Psoas muscle (tissue), 8 donors: Measurements from ENCODE around the gene IFIT3. TPM values are rescaled to one million over a fixed set of nuclear protein-coding genes. Genes with fewer than 3 reads are reported as not detected.
"Not testable (repeated sequence)": the region's sequence is repeated elsewhere in the genome, so short reads cannot be mapped to it uniquely, and the experiment has no call there.

Source experiments
- ATAC-seq, 4 donors: fragments of 200-7000 bp; cut with Tn5 transposase; one replicate each; pipeline ENCODE4 v1.9.1; 2020; ENCODE audit warnings: moderate library complexity in 3 of 4, mild to moderate bottlenecking in 2 of 4
- DNase-seq, 2 donors: peaks; one replicate each; pipeline ENCODE4 v3.0.0-alpha.2; 2020
- H3K27ac ChIP-seq: fragments of 200-600 bp; one replicate; pipeline ENCODE4 v1.8.0; 2022
- H3K27me3 ChIP-seq, 3 donors: fragments of 200-600 bp in 1 of 3; one replicate each; pipeline versions ENCODE4 v1.6.1 to v1.8.0; 2013 to 2022; ENCODE audit warnings: low read length in 2 of 3, mild to moderate bottlenecking in 2 of 3, moderate library complexity in 1 of 3; ENCODE audit not compliant: insufficient read depth in 3 of 3
- H3K36me3 ChIP-seq, 2 donors: fragments of 200-600 bp in 1 of 2; one replicate each; pipeline versions ENCODE4 v1.6.1 to v1.8.0; 2013 to 2022; ENCODE audit warnings: low read depth in 1 of 2, mild to moderate bottlenecking in 1 of 2, moderate library complexity in 1 of 2; ENCODE audit not compliant: insufficient read depth in 1 of 2
- H3K4me1 ChIP-seq: fragments of 200-600 bp; one replicate; pipeline ENCODE4 v1.8.0; 2022
- H3K4me3 ChIP-seq: fragments of 200-600 bp; one replicate; pipeline ENCODE4 v1.8.0; 2022; ENCODE audit warnings: mild to moderate bottlenecking
- H3K9me3 ChIP-seq: fragments of 200-600 bp; one replicate; pipeline ENCODE4 v1.8.0; 2022
- WGBS, 3 donors: extraction: QIAGEN DNeasy Blood & Tissue Kit; methylation state at CpG; one replicate each; pipeline versions ENCODE4 v1.1.6 to v1.1.7; 2013; 5-methylcytosine and 5-hydroxymethylcytosine counted together
- intact Hi-C, 2 donors: fragments of 100-400 bp; cut with DNase I; formaldehyde crosslinking; loops; one replicate each; pipeline versions ENCODE4 v1.11.0 to v1.14.2; 2022
- polyA plus RNA-seq, 3 donors: library from polyadenylated mRNA; stranded (reverse); fragments of 200-250 nt; gene quantifications; one replicate each; pipeline ENCODE4 v1.2.3, GENCODE V29; 2013
- total RNA-seq, 4 donors: library from RNA; stranded (reverse); fragmentation: NEBNext Ultra II Directional in 2 of 4; extraction: Animal tissue kit (Norgen Biotek cat#: 25700) in 2 of 4; gene quantifications; one replicate each; pipeline versions ENCODE4 v1.2.1 to v1.2.4, GENCODE V29; 2021 to 2023
- TF ChIP-seq, protein P1 (sequence below): fragments of 200-600 bp; IDR thresholded peaks from one replicate; pipeline ENCODE4 v1.8.0; 2022; ENCODE audit warnings: antibody characterized with exemption
- donor health status: healthy with polysubstance abuse.
- donor health status: DM: no; HTN: no; CAD: no; lungs with moderate emphysema.
- donor health status: Bipolar disorder and iron deficiency.
- donor health status: healthy.
- donor health status: DM: yes; HTN: yes; CAD: no.
- donor health status: DM: no; HTN: no; CAD: no.
- donor health status: DM: no; HTN: no; CAD: no.
- donor health status: DM: yes; HTN: yes; CAD: no.

Gene IFIT3
- total and polyA plus RNA-seq, 7 donors: 2.0 to 7.1 (median 4.6) TPM

DNA sequence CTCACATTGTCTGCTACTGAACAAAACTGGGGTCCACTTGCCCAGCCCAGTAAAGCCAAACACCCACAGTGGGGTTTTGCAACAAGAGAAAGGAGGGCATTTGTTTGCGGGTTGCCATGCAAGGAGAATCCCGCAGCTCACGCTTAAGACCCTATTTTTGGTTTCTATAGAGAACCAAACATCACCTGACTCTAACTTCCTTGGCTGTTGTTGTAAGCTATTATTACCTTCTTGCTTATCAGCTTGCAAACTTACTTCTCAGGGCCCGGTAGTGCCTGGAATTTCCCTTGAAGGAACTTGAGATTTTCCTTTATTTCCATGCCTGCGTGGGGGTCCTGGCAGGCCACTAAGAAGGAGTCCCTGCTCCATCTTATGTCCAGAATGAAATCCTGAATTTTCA is 20.7 kb downstream of the IFIT3 start:
- peaks cover 46% of the 10 kb centered on the region for H3K4me1 ChIP-seq
- TF ChIP-seq, protein P1, sequence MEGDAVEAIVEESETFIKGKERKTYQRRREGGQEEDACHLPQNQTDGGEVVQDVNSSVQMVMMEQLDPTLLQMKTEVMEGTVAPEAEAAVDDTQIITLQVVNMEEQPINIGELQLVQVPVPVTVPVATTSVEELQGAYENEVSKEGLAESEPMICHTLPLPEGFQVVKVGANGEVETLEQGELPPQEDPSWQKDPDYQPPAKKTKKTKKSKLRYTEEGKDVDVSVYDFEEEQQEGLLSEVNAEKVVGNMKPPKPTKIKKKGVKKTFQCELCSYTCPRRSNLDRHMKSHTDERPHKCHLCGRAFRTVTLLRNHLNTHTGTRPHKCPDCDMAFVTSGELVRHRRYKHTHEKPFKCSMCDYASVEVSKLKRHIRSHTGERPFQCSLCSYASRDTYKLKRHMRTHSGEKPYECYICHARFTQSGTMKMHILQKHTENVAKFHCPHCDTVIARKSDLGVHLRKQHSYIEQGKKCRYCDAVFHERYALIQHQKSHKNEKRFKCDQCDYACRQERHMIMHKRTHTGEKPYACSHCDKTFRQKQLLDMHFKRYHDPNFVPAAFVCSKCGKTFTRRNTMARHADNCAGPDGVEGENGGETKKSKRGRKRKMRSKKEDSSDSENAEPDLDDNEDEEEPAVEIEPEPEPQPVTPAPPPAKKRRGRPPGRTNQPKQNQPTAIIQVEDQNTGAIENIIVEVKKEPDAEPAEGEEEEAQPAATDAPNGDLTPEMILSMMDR: no peak

GRCh38 chr10:89348975-89349374 is 21.2 kb downstream of the IFIT3 start:
- ATAC-seq: no peak
- Histone ChIP-seq H3K27ac (no peak overlapping the region), H3K4me1 (peaks cover 46% of the 10 kb centered on the region), H3K9me3 (no peaks in the 10 kb centered on the region), H3K27me3 (no peaks in the 10 kb centered on the region), H3K36me3 (no peaks in the 10 kb centered on the region), H3K4me3 (no peak overlapping the region)
- 86 to 94% (median 89%) methylated on average over 2 of the region's 2 CpGs for WGBS, 3 donors
- no peak for DNase-seq
- TF ChIP-seq, protein P1: no peak
- intact Hi-C loops: no loop called here

More for the DNA sequence above, 20.7 kb downstream of the IFIT3 start:
- Histone ChIP-seq H3K27ac (peak overlapping the region; percentile 33), H3K27me3 (no peaks in the 10 kb centered on the region), H3K9me3 (no peaks in the 10 kb centered on the region), H3K4me3 (no peak overlapping the region), H3K36me3 (no peaks in the 10 kb centered on the region)
- ATAC-seq (no peak), DNase-seq (no peak)
- intact Hi-C loops: no loop called here
- 65 to 71% (median 68%) methylated on average over 5 of the region's 5 CpGs for WGBS, 3 donors

DNA sequence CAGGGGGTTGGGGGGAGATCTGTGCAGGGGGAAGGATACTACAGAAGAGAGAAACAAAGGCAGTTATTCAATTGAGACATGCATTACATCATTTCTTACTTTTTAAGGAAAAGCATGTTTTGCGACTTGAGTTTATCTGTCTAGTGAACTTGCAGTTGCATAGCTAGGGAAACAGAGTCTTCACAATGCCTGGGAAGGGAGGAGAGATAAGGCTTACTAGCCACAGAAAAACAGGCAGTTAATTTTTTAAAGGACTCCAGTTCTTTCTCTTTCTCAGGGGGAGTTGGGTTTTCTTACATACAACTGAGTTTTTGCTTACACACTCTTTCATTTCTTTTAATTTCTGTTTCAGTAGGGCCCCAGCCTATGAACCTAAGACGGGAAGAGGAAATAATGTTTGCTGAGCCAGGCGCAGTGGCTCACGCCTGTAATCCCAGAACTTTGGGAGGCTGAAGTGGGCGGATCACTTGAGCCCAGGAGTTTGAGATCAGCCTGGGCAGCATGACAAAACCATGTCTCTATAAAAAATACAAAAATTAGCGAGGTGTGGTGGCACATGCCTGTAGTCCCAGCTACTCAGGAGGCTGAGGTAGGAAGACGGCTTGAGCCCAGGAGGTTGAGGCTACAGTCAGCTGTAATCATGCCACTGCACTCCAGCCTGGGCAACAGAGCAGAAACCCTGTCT is 23.0 kb downstream of the IFIT3 start:
- DNase-seq: peak; percentile 31 to 53
- Histone ChIP-seq H3K4me1 (peaks cover 45% of the 10 kb centered on the region), H3K27ac (peak overlapping the region; percentile 69)
- H3K36me3 ChIP-seq, H3K4me3 ChIP-seq, H3K27me3 ChIP-seq, intact Hi-C loops, H3K9me3 ChIP-seq: not testable (repeated sequence)
- WGBS, 3 donors: 27 to 51% (median 29%) methylated on average over 7 of the region's 7 CpGs
- ATAC-seq: peak in 3 of 4 donors; percentile 35 to 57 (median 42)

DNA sequence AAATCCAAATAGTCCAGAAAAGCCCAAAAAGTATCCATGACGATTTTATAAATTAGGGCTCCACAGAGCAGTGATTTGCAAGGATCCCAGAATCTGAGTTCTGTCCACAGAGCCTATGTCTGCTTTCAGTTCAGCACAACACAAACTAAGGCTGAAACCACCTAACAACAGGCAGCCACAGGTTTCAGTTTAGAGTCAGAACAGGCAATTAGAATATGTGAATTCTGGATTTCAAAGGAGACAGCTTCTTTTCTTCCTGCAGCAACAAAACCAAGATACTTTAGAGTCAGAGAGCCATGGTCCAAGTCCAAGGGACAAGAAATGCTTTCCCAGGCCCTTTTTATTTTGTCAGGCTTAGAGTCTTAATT is 23.6 kb downstream of the IFIT3 start:
- intact Hi-C loops: no loop called here

GRCh38 chr10:89351780-89352597 is 24.2 kb downstream of the IFIT3 start:
- H3K4me3 ChIP-seq: no peak overlapping the region
- intact Hi-C loops: no loop called here
- H3K36me3 ChIP-seq: no peaks in the 10 kb centered on the region
- H3K4me1 ChIP-seq: peaks cover 33% of the 10 kb centered on the region
- H3K27me3 ChIP-seq: no peaks in the 10 kb centered on the region
- WGBS, 3 donors: 35 to 47% (median 40%) methylated on average over 12 of the region's 12 CpGs
- peak overlapping the region; percentile 69 for H3K27ac ChIP-seq
- DNase-seq (no peak), ATAC-seq (peak in 2 of 4 donors; percentile 51 to 66)
- no peaks in the 10 kb centered on the region for H3K9me3 ChIP-seq
- TF ChIP-seq, protein P1: no peak

More for the DNA sequence above, 23.6 kb downstream of the IFIT3 start:
- TF ChIP-seq, protein P1: no peak
- Histone ChIP-seq H3K4me3 (no peak overlapping the region), H3K36me3 (no peaks in the 10 kb centered on the region), H3K27ac (peak overlapping the region; percentile 69), H3K27me3 (no peaks in the 10 kb centered on the region), H3K4me1 (peaks cover 39% of the 10 kb centered on the region), H3K9me3 (no peaks in the 10 kb centered on the region)
- no peak for ATAC-seq
- no peak for DNase-seq
- WGBS, 3 donors: 24 to 49% (median 29%) methylated on average over 1 of the region's 1 CpG
